HG03108 (cell line): ENCODE data around the gene ZDHHC18.
A peak's percentile ranks its signal among the peaks of the same experiment; 100 is the strongest.
"Not testable (repeated sequence)": the region's sequence is repeated elsewhere in the genome, so short reads cannot be mapped to it uniquely, and the experiment has no call there.

Source experiments
- ATAC-seq: cut with Tn5 transposase; IDR thresholded peaks from one replicate; pipeline ENCODE4 v1.9.1; 2021; ENCODE audit warnings: moderate library complexity; ENCODE audit not compliant: unreplicated experiment

The ZDHHC18 gene

GRCh38 chr1:26790551-26790953, 35.9 kb upstream of the ZDHHC18 start:
- ATAC-seq, result no peak

GRCh38 chr1:26791148-26791547, 35.3 kb upstream of the ZDHHC18 start:
- ATAC-seq, result no peak

GRCh38 chr1:26791626-26792025, 34.9 kb upstream of the ZDHHC18 start:
- ATAC-seq, result no peak

- ATAC-seq, result no peak
Observed at GRCh38 chr1:26792924-26793323, 33.6 kb upstream of the ZDHHC18 start.

GRCh38 chr1:26794391-26794790, 32.1 kb upstream of the ZDHHC18 start:
- no peak for ATAC-seq

- ATAC-seq, result no peak
Observed at GRCh38 chr1:26797627-26798026, 28.9 kb upstream of the ZDHHC18 start.

GRCh38 chr1:26799479-26800142, 26.9 kb upstream of the ZDHHC18 start:
- ATAC-seq, result no peak

- not testable (repeated sequence) for ATAC-seq
Observed at GRCh38 chr1:26803932-26804331, 22.6 kb upstream of the ZDHHC18 start.

GRCh38 chr1:26810105-26810504, 16.4 kb upstream of the ZDHHC18 start:
- not testable (repeated sequence) for ATAC-seq

- ATAC-seq, result no peak
Observed at GRCh38 chr1:26811057-26811456, 15.4 kb upstream of the ZDHHC18 start.

GRCh38 chr1:26811708-26812107, 14.8 kb upstream of the ZDHHC18 start:
- no peak for ATAC-seq

- no peak for ATAC-seq
Observed at GRCh38 chr1:26814377-26814776, 12.1 kb upstream of the ZDHHC18 start.

GRCh38 chr1:26814893-26815292, 11.6 kb upstream of the ZDHHC18 start:
- no peak for ATAC-seq

GRCh38 chr1:26820784-26821269, 5.7 kb upstream of the ZDHHC18 start:
- peak; percentile 93 for ATAC-seq

- no peak for ATAC-seq
Observed at GRCh38 chr1:26822737-26823395, 3.6 kb upstream of the ZDHHC18 start.

- ATAC-seq, result no peak
Observed at GRCh38 chr1:26824731-26825130, 1.8 kb upstream of the ZDHHC18 start.

GRCh38 chr1:26827106-26827604, 667 bp downstream of the ZDHHC18 start:
- ATAC-seq, result no peak

GRCh38 chr1:26827663-26828062, 1.2 kb downstream of the ZDHHC18 start:
- ATAC-seq, result no peak

- no peak for ATAC-seq
Observed at GRCh38 chr1:26828411-26828991, 2.0 kb downstream of the ZDHHC18 start.

- no peak for ATAC-seq
Observed at GRCh38 chr1:26829184-26829911, 2.9 kb downstream of the ZDHHC18 start.

- ATAC-seq, result no peak
Observed at GRCh38 chr1:26831059-26831458, 4.6 kb downstream of the ZDHHC18 start.
